Stimulated activated CD8-positive, alpha-beta memory T cell treated with anti-CD3 and anti-CD28 coated beads, Interleukin-12 subunit alpha, Interleukin-12 subunit beta, amount 100 ng/mL, for 1 hour (primary cell): Measurements from ENCODE around the gene ARL2BP.
"Not testable (repeated sequence)": the region's sequence is repeated elsewhere in the genome, so short reads cannot be mapped to it uniquely, and the experiment has no call there.

Experiments used
- DNase-seq: peaks from one replicate; pipeline ENCODE4 v3.0.0-alpha.2; 2020; ENCODE audit warnings: low read depth

The ARL2BP gene

DNA sequence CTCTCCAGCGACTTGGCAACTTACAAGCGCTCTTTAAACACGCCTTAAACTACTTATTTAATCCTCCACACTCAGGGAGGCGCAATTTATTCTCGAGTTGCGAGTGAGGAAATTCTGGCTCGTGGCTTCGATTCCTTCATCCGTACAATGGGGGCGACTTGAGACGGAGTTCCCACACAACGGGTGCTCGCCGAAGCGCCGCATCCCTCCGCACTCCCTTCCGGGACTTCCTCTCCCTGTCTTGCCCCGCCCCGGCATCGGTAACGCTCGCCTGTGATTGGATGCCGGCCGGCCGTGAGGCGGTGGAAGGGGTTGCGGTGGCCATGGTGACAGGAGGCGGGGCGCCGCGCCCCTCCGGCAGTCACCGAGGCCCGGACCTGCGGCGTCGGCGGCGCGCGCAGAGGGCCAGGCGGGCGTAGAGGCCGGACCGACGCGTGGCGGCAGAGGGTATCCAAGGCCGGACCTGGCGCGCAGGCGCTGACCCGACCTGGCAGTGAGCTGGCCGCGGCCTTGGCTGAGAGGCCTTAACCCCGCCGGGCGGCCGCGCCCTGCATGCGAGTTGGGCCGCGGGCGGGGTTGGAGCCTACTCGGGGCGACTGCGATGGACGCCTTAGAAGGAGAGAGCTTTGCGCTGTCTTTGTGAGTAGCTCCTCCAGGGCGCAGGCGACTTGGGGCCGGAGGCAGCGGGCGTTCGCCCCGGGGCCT, at the start of gene ARL2BP:
Gene ARL2BP (plus strand): TSS at position 493 of the 705 bp plus-strand sequence. CDS start 109 bp downstream, at position 602.
- peak; percentile 93 for DNase-seq

DNA sequence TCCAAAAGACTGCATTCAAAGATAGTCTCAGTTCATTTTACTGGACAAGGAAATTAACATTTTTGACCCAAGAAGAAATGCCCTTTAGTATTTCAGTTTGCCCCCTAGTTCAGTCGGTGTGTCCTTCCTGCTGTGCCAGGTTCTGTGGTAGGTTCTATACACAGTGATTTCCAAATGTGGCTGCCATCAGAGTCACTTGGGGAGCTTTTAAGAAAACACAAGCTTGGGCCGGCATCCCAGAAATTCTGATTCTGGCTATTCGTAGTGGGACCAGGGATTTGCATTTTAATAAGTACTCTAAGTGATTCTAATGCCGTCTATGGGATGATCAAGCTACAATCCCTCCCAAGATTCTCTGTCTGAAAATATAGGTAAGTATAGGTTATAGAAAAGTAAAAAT, 48.8 kb upstream of the ARL2BP start:
- no peak for DNase-seq

DNA sequence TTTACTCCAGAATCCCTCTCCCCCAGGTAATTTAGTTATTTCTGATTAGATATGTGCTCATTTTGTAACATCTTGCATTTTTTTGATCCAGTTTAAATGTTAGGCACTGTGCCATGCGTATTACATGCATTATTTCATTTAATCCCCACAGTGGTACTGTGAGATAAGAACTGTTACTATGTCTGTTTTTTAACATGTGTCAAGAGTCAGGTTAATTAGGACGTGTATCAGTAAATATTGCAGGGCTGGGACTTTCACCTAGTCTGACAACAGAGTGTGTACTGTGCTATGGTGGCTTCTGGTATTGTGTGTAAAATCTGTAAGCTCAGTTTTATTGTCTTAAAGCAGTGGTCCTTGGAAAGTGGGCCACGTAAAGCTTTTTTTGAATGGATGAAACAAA, 48.3 kb upstream of the ARL2BP start:
- DNase-seq: no peak

- DNase-seq: not testable (repeated sequence)
These were observed 44.7 kb upstream of the ARL2BP start for GRCh38 chr16:57200321-57200720.

GRCh38 chr16:57200926-57201325, 44.1 kb upstream of the ARL2BP start:
- DNase-seq: not testable (repeated sequence)

DNA sequence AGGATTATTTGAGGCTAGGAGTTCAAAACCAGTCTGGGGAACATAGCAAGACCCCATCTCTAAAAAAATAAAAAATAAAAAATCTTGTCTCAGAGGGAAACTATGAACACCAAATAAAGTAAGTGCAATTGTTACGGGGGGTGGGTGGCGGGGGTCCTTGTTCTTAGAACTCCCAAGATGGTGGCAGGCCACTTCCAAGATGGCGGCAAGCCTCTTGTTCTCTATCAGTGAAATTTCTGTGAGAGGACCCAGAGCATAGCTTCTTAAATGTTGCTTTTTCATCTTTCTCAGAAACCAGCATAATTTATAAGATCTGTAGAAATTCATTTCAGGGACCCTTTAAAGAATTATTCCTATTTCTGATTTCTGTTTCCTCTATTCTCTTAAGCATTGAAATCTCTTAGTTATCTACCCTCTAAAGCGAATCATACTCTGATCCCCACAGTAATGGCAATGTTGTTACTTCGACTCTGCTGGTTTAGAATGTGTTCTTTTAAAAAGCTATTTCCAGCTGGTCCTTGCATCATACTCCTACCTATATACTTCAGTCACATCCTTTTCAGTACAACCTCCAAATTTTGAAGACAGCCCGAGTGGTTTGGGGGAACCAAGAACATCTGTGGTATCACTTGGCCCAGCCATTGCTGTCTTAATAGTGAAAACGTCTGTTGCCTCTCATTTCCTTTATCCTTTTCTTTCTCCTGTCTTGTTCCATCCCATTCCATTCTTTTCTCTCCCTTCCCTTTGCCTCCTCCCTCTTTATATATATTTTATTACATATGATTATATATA, 42.8 kb upstream of the ARL2BP start:
- no peak for DNase-seq

DNA sequence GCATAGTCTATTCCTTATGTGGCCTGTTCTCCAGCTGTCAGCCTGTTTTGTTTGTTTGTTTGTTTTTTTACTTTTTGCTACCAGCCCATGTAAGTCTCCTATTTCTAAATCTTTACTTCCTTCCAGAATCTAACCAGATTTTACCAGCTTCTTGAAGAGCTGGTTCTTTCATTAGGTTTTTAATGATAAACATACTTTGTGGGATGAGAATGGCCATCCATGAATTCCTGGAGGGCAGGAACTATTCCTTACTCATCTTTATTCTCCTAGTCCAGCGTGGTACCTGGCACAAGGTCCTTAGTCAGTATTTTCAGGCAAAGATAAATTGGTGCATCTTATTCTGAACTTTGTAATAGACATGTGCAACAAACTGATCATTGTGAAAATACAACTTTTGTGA, 41.6 kb upstream of the ARL2BP start:
- no peak for DNase-seq

DNA sequence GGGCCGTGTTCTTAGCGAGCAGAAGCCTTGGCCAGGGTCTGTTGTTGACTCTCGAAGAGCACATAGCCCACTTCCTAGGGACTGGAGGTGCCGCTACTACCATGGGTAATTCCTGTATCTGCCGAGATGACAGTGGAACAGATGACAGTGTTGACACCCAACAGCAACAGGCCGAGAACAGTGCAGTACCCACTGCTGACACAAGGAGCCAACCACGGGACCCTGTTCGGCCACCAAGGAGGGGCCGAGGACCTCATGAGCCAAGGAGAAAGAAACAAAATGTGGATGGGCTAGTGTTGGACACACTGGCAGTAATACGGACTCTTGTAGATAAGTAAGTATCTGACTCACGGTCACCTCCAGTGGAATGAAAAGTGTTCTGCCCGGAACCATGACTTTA, 40.4 kb upstream of the ARL2BP start:
- no peak for DNase-seq

DNA sequence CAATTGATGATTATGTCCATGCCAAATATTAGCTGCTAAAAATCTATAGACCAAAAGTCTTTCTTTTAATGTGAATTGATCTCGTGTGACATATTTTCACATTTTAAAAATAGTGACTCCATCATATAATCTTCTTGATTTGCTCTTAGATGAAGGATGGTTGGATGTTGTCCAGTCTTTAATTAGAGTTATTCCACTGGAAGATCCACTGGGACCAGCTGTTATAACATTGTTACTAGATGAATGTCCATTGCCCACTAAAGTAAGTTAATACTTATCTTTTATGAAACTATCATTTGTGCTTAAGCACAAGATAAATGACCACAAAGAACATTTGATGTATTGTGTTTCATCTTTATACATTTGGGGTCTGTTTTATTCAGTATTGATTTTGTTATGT, 36.1 kb upstream of the ARL2BP start:
- DNase-seq: no peak

DNA sequence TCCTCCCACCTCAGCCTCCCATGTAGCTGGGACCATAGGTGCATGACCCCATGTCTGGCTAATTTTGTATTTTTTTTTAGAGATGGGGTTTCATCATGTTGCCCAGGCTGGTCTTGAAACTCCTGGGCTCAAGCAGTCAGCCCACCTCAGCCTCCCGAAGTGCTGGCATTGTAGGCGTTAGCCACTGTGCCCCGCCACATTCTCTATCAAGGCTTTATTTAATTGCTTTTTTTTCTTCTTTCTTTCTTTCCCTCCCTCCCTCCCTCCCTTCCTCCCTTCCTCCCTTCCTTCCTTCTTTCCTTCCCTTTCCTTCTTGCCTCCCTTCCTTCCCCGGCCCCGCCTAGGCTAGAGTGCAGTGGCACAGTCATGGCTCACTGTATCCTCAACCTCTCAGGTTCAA, 35.3 kb upstream of the ARL2BP start:
- DNase-seq: no peak

DNA sequence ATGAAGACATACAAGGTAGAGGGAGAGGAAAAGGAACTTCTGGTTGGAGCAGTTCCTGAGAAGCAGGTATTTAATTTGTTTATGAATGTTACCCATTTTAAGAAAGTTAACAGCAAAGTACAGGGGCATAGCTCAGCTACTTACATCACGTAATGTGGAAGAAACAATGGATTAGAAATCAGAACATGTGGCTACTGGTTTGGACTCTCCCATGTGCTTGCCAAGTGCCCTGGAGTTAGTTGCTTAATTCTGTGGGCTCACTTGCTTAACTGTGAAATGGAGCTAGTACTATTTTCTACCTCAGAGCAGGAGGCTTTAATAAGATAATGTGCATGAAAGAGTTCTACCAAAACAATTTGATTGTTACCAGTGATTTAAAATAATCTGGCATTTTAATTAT, 31.6 kb upstream of the ARL2BP start:
- no peak for DNase-seq

DNA sequence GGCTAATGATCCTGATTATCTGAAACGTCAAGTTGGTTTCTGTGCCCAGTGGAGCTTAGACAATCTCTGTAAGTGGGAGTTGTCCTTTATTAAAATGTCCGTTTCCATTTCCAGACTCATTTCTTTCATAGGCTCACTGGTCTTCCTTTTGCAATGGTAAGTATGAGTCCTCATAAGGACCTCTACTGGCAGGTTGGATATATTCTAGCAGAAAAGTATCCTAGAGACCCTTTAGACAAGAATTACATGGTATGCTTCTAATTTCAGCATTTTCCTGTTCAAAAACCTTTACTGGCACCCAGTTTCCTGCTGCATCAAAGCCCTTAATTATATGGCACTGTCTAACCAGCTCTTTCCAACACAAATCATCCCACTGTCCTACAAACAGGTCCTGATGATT, 28.1 kb upstream of the ARL2BP start:
- no peak for DNase-seq

- DNase-seq: no peak
These were observed 22.0 kb upstream of the ARL2BP start for GRCh38 chr16:57223057-57223456.

DNA sequence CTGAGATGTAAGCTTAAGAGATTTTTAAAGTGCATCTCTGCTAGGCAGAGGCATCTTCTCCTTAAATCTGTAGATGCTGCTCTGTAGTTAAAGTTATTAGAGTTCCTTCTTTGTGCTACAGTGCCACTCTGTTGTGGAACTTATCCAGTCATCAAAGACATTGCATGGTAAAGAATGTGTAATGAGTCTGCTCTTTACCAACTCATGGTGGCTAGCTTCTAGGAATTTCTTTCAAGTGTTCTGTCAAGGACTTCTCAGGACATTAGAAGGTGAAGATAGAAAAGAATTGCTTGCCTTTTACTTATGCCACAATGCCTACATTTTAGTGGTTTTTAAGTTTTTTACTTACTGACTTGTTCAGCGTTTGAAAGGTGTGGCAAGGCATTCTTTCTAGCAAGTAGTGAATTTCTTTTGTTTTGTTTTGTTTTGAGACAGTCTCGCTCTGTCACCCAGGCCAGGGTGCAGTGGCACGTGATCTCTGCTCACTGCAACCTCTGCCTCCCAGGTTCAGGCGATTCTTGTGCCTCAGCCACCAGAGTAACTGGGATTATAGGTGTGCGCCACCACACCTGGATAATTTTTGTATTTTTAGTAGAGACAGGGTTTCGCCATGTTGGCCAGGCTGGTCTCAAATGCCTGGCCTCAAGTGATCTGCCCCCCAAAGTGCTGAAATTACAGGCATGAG, 20.3 kb upstream of the ARL2BP start:
- DNase-seq: no peak

GRCh38 chr16:57225978-57226377, 19.1 kb upstream of the ARL2BP start:
- DNase-seq: no peak

GRCh38 chr16:57226701-57227621, 18.1 kb upstream of the ARL2BP start:
- DNase-seq: no peak

- DNase-seq: no peak
These were observed 16.0 kb upstream of the ARL2BP start for GRCh38 chr16:57229079-57229478.

- DNase-seq: no peak
These were observed 13.2 kb upstream of the ARL2BP start for GRCh38 chr16:57231821-57232350.

DNA sequence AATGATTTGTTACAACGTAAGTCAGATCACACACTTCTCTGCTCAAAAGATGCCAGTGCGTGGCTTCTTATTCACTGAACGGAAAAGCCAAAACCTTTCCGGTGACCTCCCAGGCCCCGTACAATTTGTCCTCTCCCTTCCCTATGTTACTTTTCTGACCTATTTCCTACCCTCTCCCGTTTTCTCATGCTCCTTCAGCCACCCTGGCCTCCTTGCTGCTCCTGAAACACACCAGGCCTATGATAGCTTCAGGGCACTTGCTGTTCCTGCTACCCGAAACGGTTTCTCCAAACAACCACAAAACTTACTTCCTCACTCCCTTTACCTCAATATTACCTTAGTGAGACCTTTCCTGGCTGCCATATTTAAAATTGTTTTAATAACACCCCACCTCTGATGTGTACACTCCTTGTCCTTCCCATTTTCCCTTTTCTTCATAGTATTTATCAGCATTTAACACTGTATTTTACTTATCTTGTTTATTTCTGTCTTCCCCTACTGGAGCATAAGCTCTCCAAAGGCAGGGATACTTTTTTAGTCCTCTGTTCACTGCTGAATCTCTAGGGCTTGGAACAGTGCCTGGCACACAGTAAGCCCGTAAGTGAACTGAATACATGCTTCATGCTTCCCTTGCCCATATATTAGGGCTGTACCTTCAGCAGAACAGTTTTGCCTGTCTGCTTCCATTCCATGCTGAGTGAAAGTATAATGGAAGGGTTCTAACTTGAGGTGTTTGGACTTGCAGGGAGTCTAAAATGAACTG, 10.9 kb upstream of the ARL2BP start:
- no peak for DNase-seq

GRCh38 chr16:57234707-57235092, 10.4 kb upstream of the ARL2BP start:
- no peak for DNase-seq
